Heart left ventricle (tissue), 16 donors: ENCODE data around the gene SLC34A3. TPM values are rescaled to one million over a fixed set of nuclear protein-coding genes. Genes with fewer than 3 reads are reported as not detected.

Source experiments
- ATAC-seq, 4 donors: fragments of 200-7000 bp; cut with Tn5 transposase; one replicate each; pipeline ENCODE4 v1.9.1; 2020 to 2022; ENCODE audit warnings: moderate library complexity in 4 of 4, mild to moderate bottlenecking in 3 of 4, moderate number of reproducible peaks in 1 of 4
- DNase-seq, 5 donors: peaks; one replicate each; pipeline ENCODE4 v3.0.0-alpha.2; 2020
- H3K27ac ChIP-seq, 12 donors: fragments of 200-600 bp; sonication (generic) in 4 of 12; one replicate each; pipeline versions ENCODE4 v1.5.0 to v1.8.0; 2016 to 2022; ENCODE audit warnings: mild to moderate bottlenecking in 2 of 12
- H3K27me3 ChIP-seq, 9 donors: fragments of 200-600 bp; sonication (generic) in 2 of 9; one replicate each; pipeline versions ENCODE4 v1.5.1 to v1.8.0; 2016 to 2022; ENCODE audit warnings: mild to moderate bottlenecking in 3 of 9
- H3K36me3 ChIP-seq, 9 donors: fragments of 200-600 bp; sonication (generic) in 2 of 9; one replicate each; pipeline versions ENCODE4 v1.5.0 to v1.8.0; 2018 to 2022; ENCODE audit warnings: mild to moderate bottlenecking in 2 of 9
- H3K4me1 ChIP-seq, 12 donors: fragments of 200-600 bp; sonication (generic) in 4 of 12; one replicate each; pipeline versions ENCODE4 v1.5.0 to v1.8.0; 2016 to 2022; ENCODE audit warnings: mild to moderate bottlenecking in 3 of 12
- H3K4me3 ChIP-seq, 12 donors: fragments of 200-600 bp; sonication (generic) in 4 of 12; one replicate each; pipeline versions ENCODE4 v1.5.0 to v1.8.0; 2017 to 2022; ENCODE audit warnings: mild to moderate bottlenecking in 9 of 12, moderate library complexity in 4 of 12
- H3K9me3 ChIP-seq, 12 donors: fragments of 200-600 bp; sonication (generic) in 4 of 12; one replicate each; pipeline versions ENCODE4 v1.5.0 to v1.8.0; 2016 to 2022; ENCODE audit warnings: mild to moderate bottlenecking in 1 of 12
- CTCF ChIP-seq, 12 donors: fragments of 200-600 bp; sonication (generic) in 4 of 12; IDR thresholded peaks; one replicate each; pipeline versions ENCODE4 v1.5.0 to v1.8.0; 2018 to 2022; ENCODE audit warnings: antibody characterized with exemption in 12 of 12, mild to moderate bottlenecking in 5 of 12
- POLR2A ChIP-seq, 2 donors: fragments of 450-650 bp; IDR thresholded peaks; one replicate each; pipeline ENCODE4 v1.6.1; 2017; ENCODE audit warnings: antibody characterized with exemption in 2 of 2, mild to moderate bottlenecking in 2 of 2, moderate library complexity in 2 of 2
- WGBS, 4 donors: extraction: QIAGEN DNeasy Blood & Tissue Kit in 2 of 4; methylation state at CpG; one replicate each; pipeline versions ENCODE4 v1.1.5 to v1.1.7; 2013 to 2018; 5-methylcytosine and 5-hydroxymethylcytosine counted together
- intact Hi-C, 10 donors: fragments of 100-400 bp; cut with DNase I; formaldehyde crosslinking; loops; one replicate each; pipeline versions ENCODE4 v1.11.1 to v1.14.2; 2022
- polyA plus RNA-seq, 2 donors: library from polyadenylated mRNA; stranded (reverse); fragments of 200-250 nt; gene quantifications; one replicate each; pipeline ENCODE4 v1.2.3, GENCODE V29; 2013
- total RNA-seq, 9 donors: library from RNA; depleted of rRNA in 2 of 9; stranded (reverse); fragments of >200 nt in 2 of 9; fragmentation: NEBNext Ultra II Directional in 3 of 9; extraction: Animal tissue kit (Norgen Biotek cat#: 25700) in 3 of 9; gene quantifications; one replicate each; pipeline versions ENCODE4 v1.1.0 to v1.2.4, GENCODE V29; 2016 to 2023
- donor health status: ischemic (EF 13 %, LVEDD 7.1; RV severe dilation, severe dysfunction).
- donor health status: healthy with polysubstance abuse.
- donor health status: DM: no; HTN: yes; CAD: no.
- donor health status: DM: no; HTN: no; CAD: no.
- donor health status: ischemic (EF 25% LVEDD 6.9; RV normal size, moderate dysfunction).
- donor health status: ischemic (EF 25% LVEDD 5.7; RV mildly dilated, moderate dysfunction).
- donor health status: healthy.
- donor health status: DM: yes; HTN: yes; CAD: no.
- donor health status: ischemic (EF 35%, LVEDD 5.7; RV mildly dilated, moderate dysfunction).
- donor health status: nonischemic (EF 11% LVEDD 7.7; RV severe dilation, severe dysfunction).
- donor health status: DM: yes; HTN: yes; CAD: no.
- donor health status: PGD.
- donor health status: ischemic (EF 29% LVEDD 5.4; RV normal size, mild dysfunction).
- donor health status: nonischemic (EF 23%, LVEDD 6.1; RV moderate dilation, normal function).

SLC34A3 gene
- total and polyA plus RNA-seq, 11 donors: not detected

DNA sequence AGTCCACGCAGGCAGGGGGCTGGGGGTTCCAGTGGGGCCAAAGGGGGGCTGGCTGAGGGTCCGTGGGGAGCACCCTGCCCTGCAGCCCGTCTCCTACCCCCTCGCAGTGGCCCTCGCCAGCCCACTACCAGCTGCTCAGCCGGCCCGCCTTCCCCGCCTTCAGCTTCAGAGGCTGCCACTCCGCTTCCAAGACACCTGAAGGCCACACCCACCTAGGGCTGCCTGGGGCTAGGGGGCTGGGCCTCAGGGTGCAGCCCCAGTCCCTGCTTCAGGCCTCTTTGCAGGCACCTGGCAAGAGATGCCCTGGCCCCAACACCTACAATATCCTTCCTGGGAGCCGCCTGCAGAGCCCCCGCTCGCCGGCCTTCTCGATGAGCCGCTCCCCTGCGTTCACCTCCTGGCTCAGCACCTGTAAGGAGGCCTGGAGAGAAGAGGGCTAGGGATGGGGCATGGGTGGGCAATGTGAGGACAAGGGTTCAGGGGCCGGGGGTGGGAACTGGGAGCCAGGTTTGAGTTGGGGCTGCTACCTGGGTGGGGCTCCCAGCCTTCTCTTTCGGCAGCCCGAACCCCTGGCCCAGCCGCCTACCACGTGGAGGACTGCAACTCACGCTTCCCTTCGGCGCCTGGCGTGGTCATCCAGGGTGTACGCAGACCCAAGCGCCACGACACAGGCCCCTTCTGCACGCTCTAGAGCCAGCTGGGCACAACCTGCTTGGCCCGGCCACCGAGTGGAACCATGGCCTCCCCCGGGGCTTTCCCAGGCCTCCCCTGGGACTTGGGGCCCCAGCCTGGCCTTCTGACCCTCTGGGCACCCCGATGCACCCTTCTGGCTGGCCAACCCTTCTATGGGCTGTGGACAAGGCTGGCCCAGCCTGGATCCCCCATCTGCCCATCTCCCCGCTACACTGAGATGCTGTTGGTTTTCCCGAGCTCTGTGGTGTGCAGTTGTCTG, 22.1 kb downstream of the SLC34A3 start:
- H3K27ac ChIP-seq: no peak overlapping the region

DNA sequence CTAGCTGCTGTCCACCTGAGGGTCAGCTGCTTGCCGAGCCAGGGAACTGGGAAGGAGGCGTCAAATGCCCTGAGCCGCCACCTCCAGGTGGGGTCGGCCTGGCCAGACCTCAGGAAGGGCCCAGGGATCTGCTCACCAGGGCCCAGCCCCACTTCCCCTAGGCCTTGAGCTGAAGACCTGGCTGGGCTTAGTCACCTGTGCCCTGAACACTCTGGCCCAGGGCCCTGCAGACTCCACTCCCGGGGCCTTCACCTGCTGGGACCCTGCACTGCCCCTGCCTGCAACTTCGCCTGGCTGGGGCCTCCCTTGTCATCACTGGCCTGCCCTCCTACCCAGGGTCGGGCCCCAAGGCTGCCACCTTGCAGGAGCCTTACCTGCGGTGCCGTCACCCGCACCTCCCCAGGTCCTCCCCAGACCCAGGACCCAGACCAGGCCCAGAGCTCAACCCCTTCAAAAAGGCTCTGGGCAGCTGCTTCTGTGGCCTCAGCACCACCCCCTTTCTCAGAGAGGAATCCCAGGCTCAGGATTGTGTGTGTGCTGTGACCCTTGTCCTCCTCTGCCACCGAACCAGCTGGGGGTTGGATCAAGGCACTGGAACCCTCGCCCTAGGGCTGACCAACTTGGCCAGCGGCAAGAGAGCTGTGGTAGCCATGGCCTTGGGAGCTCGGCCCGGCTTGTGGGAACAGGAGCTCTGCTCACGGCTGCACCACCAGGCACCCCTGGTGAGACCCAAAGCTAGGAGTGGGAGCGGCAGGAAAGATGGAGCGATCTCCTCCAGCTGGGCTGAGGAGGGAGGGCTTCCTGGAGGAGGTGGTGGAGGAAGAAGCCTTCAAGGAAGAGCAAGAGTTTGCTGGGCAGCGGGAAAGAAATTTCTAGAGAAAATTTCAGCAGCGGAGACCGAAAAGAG, 23.3 kb downstream of the SLC34A3 start:
- intact Hi-C loops: no loop called here
- no peaks in the 10 kb centered on the region for H3K9me3 ChIP-seq
- peak overlapping the region in 10 of 12 donors; percentile 65 to 95 (median 86) for H3K27ac ChIP-seq
- H3K27me3 ChIP-seq: no peaks in the 10 kb centered on the region
- peaks cover 0 to 28% (median 23%) of the 10 kb centered on the region in 9 donors for H3K36me3 ChIP-seq
- peaks cover 7 to 46% (median 27%) of the 10 kb centered on the region in 12 donors for H3K4me1 ChIP-seq
- TF ChIP-seq POLR2A (IDR thresholded peaks at IDR 0.05): no peak
- ATAC-seq (peak in 1 of 4 donors; percentile 2), DNase-seq (peak in 1 of 5 donors; percentile 62)
- H3K4me3 ChIP-seq: peak overlapping the region; percentile 64 to 100 (median 99)
- whole genome bisulfite sequencing, 4 donors: 66 to 76% (median 72%) methylated on average over 18 to 21 of the region's 21 CpGs

More for the DNA sequence above, 22.1 kb downstream of the SLC34A3 start:
- H3K9me3 ChIP-seq: no peaks in the 10 kb centered on the region
- H3K4me3 ChIP-seq: no peak overlapping the region
- intact Hi-C loops: no loop called here
- ATAC-seq: no peak
- WGBS, 4 donors: 86 to 94% (median 91%) methylated on average over 31 to 35 of the region's 35 CpGs
- DNase-seq: peak in 1 of 5 donors; percentile 57
- H3K4me1 ChIP-seq: peaks cover 7 to 46% (median 27%) of the 10 kb centered on the region in 12 donors
- peaks cover 0 to 18% (median 12%) of the 10 kb centered on the region in 9 donors for H3K36me3 ChIP-seq
- no peak for TF ChIP-seq POLR2A (IDR thresholded peaks at IDR 0.05)
- no peak for TF ChIP-seq CTCF (IDR thresholded peaks at IDR 0.05)
- H3K27me3 ChIP-seq: no peaks in the 10 kb centered on the region

DNA sequence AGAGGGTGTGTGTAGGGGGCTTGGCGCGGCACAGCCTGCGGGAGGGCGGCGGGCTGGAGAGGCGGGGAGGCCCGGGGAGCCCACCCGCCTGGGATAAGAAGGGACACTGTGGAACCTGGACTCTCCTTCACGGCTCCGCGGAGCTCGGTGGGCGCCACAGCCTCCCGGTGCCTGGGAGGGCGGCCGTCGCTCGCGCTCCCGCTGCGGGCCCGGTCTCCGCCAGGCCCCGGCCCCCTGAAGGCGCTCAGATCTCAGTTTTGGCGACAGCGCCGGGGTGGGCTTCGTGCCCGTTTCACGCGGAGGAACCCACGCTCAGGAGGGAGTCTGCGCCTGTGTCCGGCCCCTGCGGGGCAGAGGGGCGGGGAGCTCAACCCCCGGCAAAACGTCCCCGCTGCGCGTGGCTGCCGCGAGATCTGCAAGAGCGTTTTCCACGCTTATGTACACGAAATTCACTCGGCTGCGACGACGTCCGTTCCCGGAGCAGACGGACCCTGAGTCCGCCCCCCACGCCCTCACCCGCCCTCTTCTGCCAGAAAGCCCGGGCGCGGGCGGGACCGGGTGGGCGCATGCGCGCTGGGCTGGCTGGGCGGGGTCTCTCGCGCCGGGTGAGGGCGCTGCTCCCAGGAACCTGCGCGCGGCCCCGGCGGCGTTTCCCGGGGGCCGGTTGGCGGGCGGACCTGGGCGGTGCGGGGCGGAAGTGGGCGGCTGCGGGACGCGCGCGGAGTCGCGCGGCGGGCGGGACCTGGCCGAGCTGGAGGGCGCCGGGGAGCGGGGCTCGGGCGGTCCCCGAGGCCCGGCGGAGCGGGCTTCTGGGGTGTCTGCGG, 24.1 kb downstream of the SLC34A3 start, which contains the start of gene NELFB:
Gene NELFB, plus strand, starts transcription at position 704 of the 824 bp plus-strand sequence.
- peaks cover 0 to 37% (median 29%) of the 10 kb centered on the region in 9 donors for H3K36me3 ChIP-seq
- WGBS, 4 donors: 1 to 4% (median 2%) methylated on average over 17 to 105 of the region's 105 CpGs

More for the DNA sequence above, 24.1 kb downstream of the SLC34A3 start, which contains the start of gene NELFB:
- H3K9me3 ChIP-seq: no peaks in the 10 kb centered on the region
- H3K27ac ChIP-seq: peak within 1 kb of the TSS; percentile 51 to 95 (median 86)
- peak within 1 kb of the TSS; percentile 76 to 100 (median 99) for H3K4me3 ChIP-seq
- ATAC-seq (peak; percentile 68 to 89 (median 86)), DNase-seq (peak; percentile 94 to 98 (median 95))
- intact Hi-C loops: loop anchor here in 1 of 10 donors (1.0 kb wide), 1 partner anchor 14 kb away; the partner anchor contains the start of gene TUBB4B
- TF ChIP-seq CTCF (IDR thresholded peaks at IDR 0.05): peak in 4 of 12 donors; percentile 7 to 30 (median 24)
- peak in 1 of 2 donors; percentile 90 for TF ChIP-seq POLR2A (IDR thresholded peaks at IDR 0.05)
- H3K4me1 ChIP-seq: peaks cover 7 to 41% (median 26%) of the 10 kb centered on the region in 12 donors
- no peaks in the 10 kb centered on the region for H3K27me3 ChIP-seq
